ENCODE results near the gene ATM. TPM values are rescaled to one million over a fixed set of nuclear protein-coding genes. Genes with fewer than 3 reads are reported as not detected.

Gene ATM
- total and polyA plus RNA-seq, 2 donors (not counting 1 experiment from before 2014, with no cell fraction given), result 37.5 to 123 TPM

- no peak overlapping the region for H3K27ac ChIP-seq (ENCODE audit: insufficient read depth, low read length)
- H2AFZ ChIP-seq (ENCODE audit: low read length), result no peak overlapping the region
- H3K4me2 ChIP-seq (ENCODE audit: extremely low read depth, insufficient read depth, low read length), result no peak overlapping the region
- H3K79me2 ChIP-seq (ENCODE audit: control insufficient read depth, insufficient read depth, low read length), result peaks cover 66% of the 10 kb centered on the region
- no peaks in the 10 kb centered on the region for H4K20me1 ChIP-seq (ENCODE audit: control insufficient read depth, extremely low read depth, insufficient read depth, low read length)
- H3K36me3 ChIP-seq (ENCODE audit: control insufficient read depth, insufficient read depth, low read length), result no peaks in the 10 kb centered on the region
- H3K27me3 ChIP-seq (ENCODE audit: control insufficient read depth, insufficient read depth, low read length), result no peaks in the 10 kb centered on the region
- H3K4me1 ChIP-seq (ENCODE audit: control insufficient read depth, extremely low read depth, insufficient read depth, low read length), result peaks cover 2% of the 10 kb centered on the region
- no peaks in the 10 kb centered on the region for H3K9me3 ChIP-seq (ENCODE audit: control insufficient read depth, insufficient read depth, low read depth, low read length)
- DNase-seq (ENCODE audit: low read depth in 2 of 2), result no peak
- no peak overlapping the region for H3K9ac ChIP-seq (ENCODE audit: insufficient read depth, low read length)
- TF ChIP-seq EZH2 (IDR thresholded peaks at IDR 0.05; ENCODE audit: low read length, missing control alignments) (no peak), CTCF (conservative IDR thresholded peaks at IDR 0.05 in 1 of 2, IDR thresholded peaks at IDR 0.05 in 1 of 2; ENCODE audit: low read depth in 1 of 2, low read length in 2 of 2) (no peak)
- H3K4me3 ChIP-seq (replicated peaks in 1 of 4; ENCODE audit: control extremely low read depth in 1 of 4, insufficient read depth in 1 of 4, low read depth in 3 of 4, low read length in 4 of 4), result no peak overlapping the region
Measured at GRCh38 chr11:108216988-108217387, 5.9 kb upstream of the ATM start.

DNA sequence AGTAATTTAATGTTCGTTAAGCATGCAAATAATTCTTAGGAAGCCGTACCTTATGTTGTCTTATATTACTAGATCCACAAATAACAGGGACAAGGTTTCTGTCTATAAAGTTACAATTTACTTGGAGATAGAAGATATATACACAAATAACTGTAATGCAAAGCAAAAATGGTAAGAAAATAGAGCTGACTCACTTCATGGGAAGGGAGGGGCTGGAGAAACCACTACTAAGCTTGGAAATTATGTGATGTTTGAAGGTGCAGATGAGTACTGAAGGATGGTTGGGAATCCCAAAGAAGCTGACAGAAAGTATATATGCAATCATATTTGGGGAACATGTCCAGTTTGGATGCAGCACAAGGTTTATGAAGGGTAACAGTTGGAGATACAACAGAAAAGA, 4.4 kb upstream of the ATM start:
- Histone ChIP-seq H3K27ac (ENCODE audit: insufficient read depth, low read length) (no peak overlapping the region), H4K20me1 (ENCODE audit: control insufficient read depth, extremely low read depth, insufficient read depth, low read length) (no peaks in the 10 kb centered on the region), H3K36me3 (ENCODE audit: control insufficient read depth, insufficient read depth, low read length) (no peaks in the 10 kb centered on the region), H3K4me2 (ENCODE audit: extremely low read depth, insufficient read depth, low read length) (no peak overlapping the region), H3K79me2 (ENCODE audit: control insufficient read depth, insufficient read depth, low read length) (peaks cover 68% of the 10 kb centered on the region), H3K4me3 (replicated peaks in 1 of 4; ENCODE audit: control extremely low read depth in 1 of 4, insufficient read depth in 1 of 4, low read depth in 3 of 4, low read length in 4 of 4) (no peak overlapping the region), H3K9me3 (ENCODE audit: control insufficient read depth, insufficient read depth, low read depth, low read length) (no peaks in the 10 kb centered on the region), H2AFZ (ENCODE audit: low read length) (no peak overlapping the region), H3K27me3 (ENCODE audit: control insufficient read depth, insufficient read depth, low read length) (no peaks in the 10 kb centered on the region), H3K4me1 (ENCODE audit: control insufficient read depth, extremely low read depth, insufficient read depth, low read length) (peaks cover 2% of the 10 kb centered on the region), H3K9ac (ENCODE audit: insufficient read depth, low read length) (no peak overlapping the region)
- DNase-seq (ENCODE audit: low read depth in 2 of 2), result peak in 1 of 2 donors; percentile 19
- TF ChIP-seq EZH2 (IDR thresholded peaks at IDR 0.05; ENCODE audit: low read length, missing control alignments) (no peak), CTCF (conservative IDR thresholded peaks at IDR 0.05 in 1 of 2, IDR thresholded peaks at IDR 0.05 in 1 of 2; ENCODE audit: low read depth in 1 of 2, low read length in 2 of 2) (no peak)

DNA sequence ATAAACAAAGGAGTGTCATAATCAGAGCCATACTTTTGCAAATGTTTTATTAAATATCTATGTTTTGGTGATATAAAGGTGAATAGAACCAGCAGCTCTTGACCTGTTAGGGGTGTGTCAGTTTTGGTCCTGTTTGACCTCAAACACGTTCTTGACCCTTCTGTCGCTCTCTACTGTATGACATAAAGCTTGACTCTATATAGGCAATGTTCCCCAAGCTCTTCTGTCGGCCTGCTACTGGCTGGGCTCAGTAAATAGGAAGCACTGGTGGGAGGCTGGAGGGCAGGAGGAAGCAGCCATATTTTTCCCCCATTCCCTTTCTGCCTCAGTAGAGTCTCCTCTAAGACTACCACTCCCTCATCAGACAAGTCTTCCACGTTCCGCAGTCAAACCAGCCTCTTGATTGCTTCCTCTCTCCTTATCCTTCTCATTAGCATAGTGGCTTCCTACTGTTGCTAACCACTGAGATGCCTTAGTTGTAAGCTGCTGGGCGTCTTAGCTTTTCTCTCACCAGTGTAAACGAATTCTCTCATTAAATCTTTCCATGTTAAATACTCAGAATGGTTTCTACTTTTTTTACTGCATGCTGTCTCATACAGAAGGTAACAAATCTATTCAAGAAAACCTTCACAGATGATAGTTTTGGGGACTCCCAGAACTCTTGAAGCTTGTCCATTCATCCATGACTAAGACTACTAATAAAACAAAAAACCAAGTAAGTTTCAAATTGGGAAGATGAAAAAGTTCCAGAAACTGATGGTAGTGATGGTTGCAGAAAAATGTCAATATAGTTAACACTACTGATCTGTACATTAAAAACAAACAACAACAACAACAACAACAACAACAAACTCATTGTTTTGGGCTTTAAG, 3.7 kb upstream of the ATM start:
- H3K36me3 ChIP-seq (ENCODE audit: control insufficient read depth, insufficient read depth, low read length), result no peaks in the 10 kb centered on the region
- peaks cover 2% of the 10 kb centered on the region for H3K4me1 ChIP-seq (ENCODE audit: control insufficient read depth, extremely low read depth, insufficient read depth, low read length)
- no peaks in the 10 kb centered on the region for H3K27me3 ChIP-seq (ENCODE audit: control insufficient read depth, insufficient read depth, low read length)
- no peak overlapping the region for H3K4me3 ChIP-seq (replicated peaks in 1 of 4; ENCODE audit: control extremely low read depth in 1 of 4, insufficient read depth in 1 of 4, low read depth in 3 of 4, low read length in 4 of 4)
- H3K4me2 ChIP-seq (ENCODE audit: extremely low read depth, insufficient read depth, low read length), result no peak overlapping the region
- DNase-seq (ENCODE audit: low read depth in 2 of 2), result no peak
- H3K9me3 ChIP-seq (ENCODE audit: control insufficient read depth, insufficient read depth, low read depth, low read length), result no peaks in the 10 kb centered on the region
- peaks cover 68% of the 10 kb centered on the region for H3K79me2 ChIP-seq (ENCODE audit: control insufficient read depth, insufficient read depth, low read length)
- TF ChIP-seq CTCF (conservative IDR thresholded peaks at IDR 0.05 in 1 of 2, IDR thresholded peaks at IDR 0.05 in 1 of 2; ENCODE audit: low read depth in 1 of 2, low read length in 2 of 2) (no peak), EZH2 (IDR thresholded peaks at IDR 0.05; ENCODE audit: low read length, missing control alignments) (no peak)
- no peak overlapping the region for H3K27ac ChIP-seq (ENCODE audit: insufficient read depth, low read length)
- no peak overlapping the region for H3K9ac ChIP-seq (ENCODE audit: insufficient read depth, low read length)
- no peaks in the 10 kb centered on the region for H4K20me1 ChIP-seq (ENCODE audit: control insufficient read depth, extremely low read depth, insufficient read depth, low read length)
- no peak overlapping the region for H2AFZ ChIP-seq (ENCODE audit: low read length)
